Loucy (cell line): Measurements from ENCODE around the gene NANOS3.

Source experiments
- H2AFZ ChIP-seq: fragments of 200-600 bp; sonication (generic); 2 replicates; pipeline ENCODE4 v1.6.0; 2016; ENCODE audit warnings: antibody characterized with exemption, mild to moderate bottlenecking, low read length, moderate library complexity
- H3F3A ChIP-seq: fragments of 200-600 bp; 2 replicates; pipeline ENCODE4 v1.6.0; 2016; ENCODE audit warnings: antibody characterized with exemption, low read depth, mild to moderate bottlenecking
- H3K27me3 ChIP-seq: fragments of 200-600 bp; sonication (generic); 2 replicates; pipeline ENCODE4 v1.6.1; 2014; ENCODE audit warnings: low read length, mild to moderate bottlenecking; ENCODE audit not compliant: insufficient read depth, poor library complexity, severe bottlenecking
- H3K36me3 ChIP-seq: fragments of 200-600 bp; sonication (generic); 2 replicates; pipeline ENCODE4 v1.6.1; 2016; ENCODE audit warnings: low read length; ENCODE audit not compliant: insufficient read depth
- H3K4me1 ChIP-seq: fragments of 200-600 bp; sonication (generic); 2 replicates; pipeline ENCODE4 v1.5.1; 2014; ENCODE audit warnings: low read length, mild to moderate bottlenecking; ENCODE audit not compliant: insufficient read depth, poor library complexity, severe bottlenecking
- H3K4me2 ChIP-seq: fragments of 200-600 bp; sonication (generic); 2 replicates; pipeline ENCODE4 v1.6.0; 2014; ENCODE audit warnings: antibody characterized with exemption, low read length, low read depth, mild to moderate bottlenecking; ENCODE audit not compliant: poor library complexity, severe bottlenecking
- H3K4me3 ChIP-seq: fragments of 200-600 bp; sonication (generic); 2 replicates; pipeline ENCODE4 v1.5.1; 2014; ENCODE audit warnings: low read length, mild to moderate bottlenecking, mixed read lengths; ENCODE audit not compliant: poor library complexity, severe bottlenecking
- H3K79me2 ChIP-seq: fragments of 200-600 bp; sonication (generic); 2 replicates; pipeline ENCODE4 v1.6.1; 2014; ENCODE audit warnings: low read length; ENCODE audit not compliant: insufficient read depth
- H3K9ac ChIP-seq: fragments of 200-600 bp; sonication (generic); 2 replicates; pipeline ENCODE4 v1.6.0; 2014; ENCODE audit warnings: mild to moderate bottlenecking, low read depth, low read length, moderate library complexity; ENCODE audit not compliant: poor library complexity, severe bottlenecking
- H3K9me2 ChIP-seq: fragments of 200-600 bp; sonication (generic); replicated peaks from 2 replicates; pipeline ENCODE4 v1.6.1; 2016; ENCODE audit warnings: low read depth, low read length, mixed read lengths
- H3K9me3 ChIP-seq: fragments of 200-600 bp; sonication (generic); 2 replicates; pipeline ENCODE4 v1.6.1; 2014; ENCODE audit warnings: mild to moderate bottlenecking, antibody characterized with exemption, low read length, low read depth; ENCODE audit not compliant: insufficient read depth
- H4K20me1 ChIP-seq: fragments of 200-600 bp; sonication (generic); 2 replicates; pipeline ENCODE4 v1.6.0; 2014; ENCODE audit warnings: antibody characterized with exemption, low read length, mild to moderate bottlenecking; ENCODE audit not compliant: insufficient read depth, poor library complexity, severe bottlenecking
- CTCF ChIP-seq: fragments of 200-600 bp; sonication (generic); conservative IDR thresholded peaks from 2 replicates; pipeline ENCODE4 v1.5.1; 2014; ENCODE audit warnings: mild to moderate bottlenecking, antibody characterized with exemption, low read length
- EZH2phosphoT487 ChIP-seq: fragments of 200-600 bp; IDR thresholded peaks from 2 replicates; pipeline ENCODE4 v1.6.1; 2018; ENCODE audit warnings: antibody characterized with exemption, mild to moderate bottlenecking, moderate library complexity, borderline replicate concordance

The NANOS3 gene

DNA sequence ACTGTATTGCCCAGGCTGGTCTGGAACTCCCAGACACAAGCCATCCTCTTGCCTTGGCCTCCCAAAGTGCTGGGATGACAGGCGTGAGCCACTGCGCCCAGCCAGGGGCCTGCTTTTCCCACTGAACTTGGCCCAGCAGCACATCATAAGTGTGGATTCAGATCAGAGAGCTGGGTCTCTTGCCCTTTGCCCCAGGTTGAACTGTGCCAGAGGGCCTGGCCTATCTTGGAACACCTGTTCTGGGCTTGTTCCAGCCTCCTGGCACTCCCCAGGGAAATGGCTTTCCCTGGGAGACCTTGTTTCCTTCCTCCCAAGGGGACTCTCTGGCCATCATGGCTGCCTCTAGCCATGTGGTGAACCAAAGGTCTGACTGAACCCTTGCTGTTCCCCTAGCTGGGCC lies 32.5 kb downstream of the NANOS3 start:
- Histone ChIP-seq H3K4me2 (no peak overlapping the region), H2AFZ (no peak overlapping the region), H4K20me1 (no peaks in the 10 kb centered on the region), H3K4me1 (peaks cover 16% of the 10 kb centered on the region), H3K79me2 (peaks cover 28% of the 10 kb centered on the region), H3K9ac (no peak overlapping the region), H3K9me2 (no peaks in the 10 kb centered on the region), H3K4me3 (no peak overlapping the region), H3K27me3 (no peaks in the 10 kb centered on the region), H3K9me3 (no peaks in the 10 kb centered on the region), H3F3A (no peaks in the 10 kb centered on the region), H3K36me3 (peaks cover 8% of the 10 kb centered on the region; the same call in 1 of the 2 replicates)
- TF ChIP-seq CTCF (no peak), EZH2phosphoT487 (no peak)

GRCh38 chr19:13913352-13913751 lies 36.4 kb downstream of the NANOS3 start:
- TF ChIP-seq CTCF (no peak), EZH2phosphoT487 (no peak)

DNA sequence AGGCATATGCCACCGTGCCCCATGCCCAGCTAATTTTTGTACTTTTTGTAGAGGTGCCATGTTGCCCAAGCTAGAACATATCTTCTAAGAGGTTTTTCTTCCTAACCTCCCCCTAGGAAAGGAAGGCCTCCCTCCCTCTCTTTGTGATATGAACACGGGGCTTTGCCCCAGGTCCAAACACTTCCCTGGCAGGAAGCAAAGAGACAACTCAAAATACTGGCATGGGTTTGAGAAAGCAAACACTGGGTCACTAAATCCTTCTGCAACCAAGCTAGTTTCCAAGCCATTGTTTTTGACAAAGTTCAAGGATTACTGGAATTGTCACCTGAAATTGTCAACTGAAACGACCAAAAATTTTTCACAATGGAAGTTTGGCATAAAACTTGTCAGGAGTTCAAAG lies 37.8 kb downstream of the NANOS3 start:
- H3K27me3 ChIP-seq = no peaks in the 10 kb centered on the region
- no peaks in the 10 kb centered on the region for H3K9me2 ChIP-seq
- TF ChIP-seq CTCF (no peak), EZH2phosphoT487 (no peak)
- peaks cover 16% of the 10 kb centered on the region; the same call in 1 of the 2 replicates for H3K36me3 ChIP-seq
- H2AFZ ChIP-seq = no peak overlapping the region
- peaks cover 4% of the 10 kb centered on the region; the same call in 1 of the 2 replicates for H3F3A ChIP-seq
- no peaks in the 10 kb centered on the region for H3K79me2 ChIP-seq
- no peak overlapping the region for H3K9ac ChIP-seq
- H3K4me1 ChIP-seq = no peaks in the 10 kb centered on the region
- no peak overlapping the region for H3K4me2 ChIP-seq
- H3K4me3 ChIP-seq = no peak overlapping the region
- no peaks in the 10 kb centered on the region for H3K9me3 ChIP-seq
- no peaks in the 10 kb centered on the region for H4K20me1 ChIP-seq

More at GRCh38 chr19:13913352-13913751, 36.4 kb downstream of the NANOS3 start:
- no peaks in the 10 kb centered on the region for H4K20me1 ChIP-seq
- no peak overlapping the region for H3K4me3 ChIP-seq
- H2AFZ ChIP-seq = no peak overlapping the region
- H3K9me3 ChIP-seq = no peaks in the 10 kb centered on the region
- no peaks in the 10 kb centered on the region for H3K79me2 ChIP-seq
- no peaks in the 10 kb centered on the region for H3K4me1 ChIP-seq
- no peak overlapping the region for H3K4me2 ChIP-seq
- no peak overlapping the region for H3K9ac ChIP-seq
- H3F3A ChIP-seq = peaks cover 4% of the 10 kb centered on the region; the same call in 1 of the 2 replicates
- H3K9me2 ChIP-seq = no peaks in the 10 kb centered on the region
- peaks cover 14% of the 10 kb centered on the region; the same call in 1 of the 2 replicates for H3K36me3 ChIP-seq
- no peaks in the 10 kb centered on the region for H3K27me3 ChIP-seq
